HG03097 (cell line): Measurements from ENCODE around the gene NHSL1.

Experiments
- ATAC-seq: cut with Tn5 transposase; IDR thresholded peaks from one replicate; pipeline ENCODE4 v1.9.1; 2021; ENCODE audit not compliant: unreplicated experiment, low FRiP score

The NHSL1 gene

DNA sequence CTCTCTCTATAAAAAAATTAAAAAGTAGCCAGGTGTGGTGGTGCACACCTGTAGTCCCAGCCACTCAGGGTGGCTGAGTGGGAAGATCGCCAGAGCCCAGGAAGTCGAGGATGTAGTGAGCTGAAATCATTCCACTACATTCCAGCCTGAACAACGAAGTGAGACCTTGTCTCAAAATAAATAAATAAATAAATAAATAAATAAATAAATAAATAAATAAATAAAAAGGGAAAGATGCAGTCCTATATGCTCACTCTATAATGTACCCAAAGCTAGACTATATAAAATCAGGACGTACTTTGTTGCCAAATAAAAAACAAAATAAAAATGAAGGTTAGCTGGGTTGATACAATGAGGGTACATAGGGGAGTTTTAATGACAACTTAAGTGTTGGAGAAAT is 26.1 kb upstream of the NHSL1 start:
- no peak for ATAC-seq

DNA sequence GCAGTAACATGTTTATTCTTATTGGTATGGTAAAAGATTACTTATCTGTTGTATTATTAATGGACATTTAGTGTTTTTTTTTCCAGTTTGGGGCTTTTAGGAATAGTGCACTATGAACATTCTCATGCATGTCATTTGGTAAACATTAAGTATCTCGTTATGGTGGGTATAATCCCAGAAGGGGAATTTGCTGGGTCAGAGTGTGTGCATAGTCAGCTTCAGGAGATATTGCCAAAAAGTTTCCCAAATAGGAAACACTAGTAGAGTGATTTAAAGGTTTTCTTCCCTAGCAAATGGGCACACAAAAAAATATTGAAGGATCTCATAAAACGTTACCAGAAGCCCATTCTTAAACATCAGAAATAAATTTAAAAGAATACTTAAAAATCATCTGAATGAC is 25.2 kb upstream of the NHSL1 start:
- no peak for ATAC-seq

DNA sequence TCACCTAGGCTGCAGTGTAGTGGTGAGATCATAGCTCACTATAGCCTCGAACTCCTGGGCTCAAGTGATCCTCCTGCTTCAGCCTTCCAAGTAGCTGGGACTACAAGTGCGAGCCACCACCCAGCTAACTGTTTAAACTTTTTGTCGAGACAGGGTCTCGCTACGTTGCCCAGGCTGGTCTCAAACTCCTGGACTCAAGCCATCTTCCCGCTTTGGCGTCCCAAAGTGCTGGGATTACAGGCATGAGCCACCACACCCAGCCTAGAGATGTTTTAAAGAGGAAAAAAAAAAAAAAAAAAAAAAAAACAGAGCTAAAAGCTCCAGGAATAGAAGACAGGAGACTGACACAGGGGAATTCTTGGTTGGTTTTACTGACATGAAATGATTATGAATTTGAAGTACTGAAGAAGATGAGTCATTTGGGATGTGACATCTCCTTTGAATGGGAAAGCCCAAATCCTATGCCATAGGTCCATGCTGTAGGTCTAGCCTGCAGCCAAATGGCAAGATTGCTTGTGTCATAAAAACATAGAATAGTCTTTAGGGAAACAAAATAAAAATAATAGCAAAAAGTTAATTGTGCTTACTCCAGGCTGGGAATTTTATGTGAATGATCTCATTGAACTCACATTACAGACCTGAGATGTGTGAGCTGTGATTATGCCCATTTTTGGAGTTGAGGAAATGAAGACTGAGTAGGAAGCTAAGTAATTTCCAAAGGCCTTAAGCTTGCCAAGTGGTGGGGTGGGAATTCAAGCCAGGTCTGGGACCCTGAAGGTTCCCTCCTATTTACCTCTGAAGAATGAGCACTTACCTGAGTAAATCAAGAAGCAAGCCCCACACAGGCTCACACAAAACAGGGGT is 24.3 kb upstream of the NHSL1 start:
- no peak for ATAC-seq

DNA sequence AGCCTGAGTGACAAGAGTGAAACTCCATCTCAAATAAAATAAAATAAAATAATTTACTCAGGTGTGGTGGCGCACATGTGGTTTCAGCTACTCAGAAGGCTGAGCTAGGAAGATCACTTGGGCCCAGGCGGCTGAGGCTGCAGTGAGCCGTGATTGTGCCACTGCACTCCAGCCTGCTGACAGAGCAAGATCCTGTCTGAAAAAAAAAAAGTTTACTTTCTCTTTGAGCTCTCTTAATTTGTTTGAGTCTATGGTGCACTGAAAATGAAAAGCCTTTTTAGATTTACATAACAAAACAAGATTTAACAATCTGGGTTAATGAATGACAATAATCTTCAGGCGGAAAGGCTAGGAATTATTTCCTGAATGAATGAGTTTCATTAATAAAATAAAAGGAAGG is 23.3 kb upstream of the NHSL1 start:
- ATAC-seq = no peak

DNA sequence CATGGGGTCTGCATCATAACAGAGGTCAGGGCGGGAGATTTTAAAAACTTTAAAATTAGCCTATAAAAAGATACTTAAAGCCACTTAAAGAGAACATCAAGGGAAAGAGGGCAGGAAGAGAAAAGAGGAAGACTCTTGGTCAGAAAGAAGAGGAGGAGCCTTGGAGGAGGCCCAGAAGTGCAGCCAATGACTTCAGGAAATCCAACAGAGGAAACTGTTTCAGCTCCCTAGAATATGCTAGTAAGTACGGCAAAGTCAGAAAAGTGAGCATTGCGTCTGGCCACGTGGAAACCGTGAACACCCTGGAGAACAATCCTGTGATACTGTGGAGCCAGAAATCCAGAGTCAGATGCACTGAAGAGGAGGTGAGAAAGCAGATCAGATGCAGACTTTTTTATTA is 22.5 kb upstream of the NHSL1 start:
- ATAC-seq = no peak

DNA sequence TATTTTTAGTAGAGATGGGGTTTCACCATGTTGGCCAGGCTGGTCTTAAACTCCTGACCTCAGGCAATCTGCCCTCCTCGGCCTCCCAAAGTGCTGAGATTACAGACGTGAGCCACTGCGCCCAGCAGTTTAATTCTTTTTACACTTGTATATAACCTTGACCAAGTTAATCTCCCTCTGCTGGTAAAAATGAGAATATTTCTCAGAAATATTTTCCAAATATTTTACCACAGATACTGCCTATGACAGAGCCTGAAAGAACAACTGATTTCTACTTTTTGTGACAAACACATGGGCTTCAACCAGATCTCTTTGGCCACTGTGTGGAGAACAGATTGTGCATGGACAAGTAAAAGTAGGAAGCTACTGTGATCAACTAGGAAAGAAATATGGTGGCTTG is 21.2 kb upstream of the NHSL1 start:
- ATAC-seq = no peak

DNA sequence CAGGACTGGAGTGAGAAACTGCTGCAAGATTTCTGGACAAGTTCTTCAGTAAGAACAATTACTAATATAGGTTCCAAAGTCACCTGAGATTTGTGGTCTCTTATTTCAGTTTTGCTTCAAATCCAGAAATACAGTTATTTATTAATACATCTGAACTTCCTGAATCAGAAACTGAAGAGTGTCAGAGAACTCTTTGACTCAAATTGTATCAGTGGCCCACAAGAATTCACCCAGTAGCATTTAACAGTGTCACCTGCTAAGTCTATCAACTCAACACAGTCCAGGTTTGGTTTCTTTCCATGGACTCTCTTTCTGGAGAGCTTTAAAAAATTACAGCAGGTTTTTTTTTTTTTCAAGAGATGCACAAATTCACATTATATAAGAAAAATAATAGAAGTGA is 18.8 kb upstream of the NHSL1 start:
- ATAC-seq = peak; percentile 50

DNA sequence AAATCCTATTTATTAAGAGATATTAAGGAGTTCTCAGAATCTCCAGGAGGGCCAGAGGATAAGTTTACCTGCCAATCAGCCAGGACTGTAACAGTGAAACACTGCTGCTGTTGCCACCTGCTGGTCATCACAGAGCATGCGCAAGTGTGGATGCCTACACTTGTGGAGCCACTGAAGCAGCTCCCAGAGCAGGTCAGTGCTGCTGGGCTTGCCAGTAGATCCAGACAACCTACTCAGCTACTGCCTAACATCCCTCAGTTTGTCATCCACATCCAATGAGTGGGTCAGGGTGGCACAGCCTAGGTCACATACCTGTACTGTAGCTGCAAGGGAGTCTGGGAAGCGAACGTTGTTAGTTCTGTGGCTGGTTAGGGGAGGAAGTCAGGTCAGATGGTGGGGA is 18.3 kb upstream of the NHSL1 start:
- ATAC-seq = peak; percentile 84

DNA sequence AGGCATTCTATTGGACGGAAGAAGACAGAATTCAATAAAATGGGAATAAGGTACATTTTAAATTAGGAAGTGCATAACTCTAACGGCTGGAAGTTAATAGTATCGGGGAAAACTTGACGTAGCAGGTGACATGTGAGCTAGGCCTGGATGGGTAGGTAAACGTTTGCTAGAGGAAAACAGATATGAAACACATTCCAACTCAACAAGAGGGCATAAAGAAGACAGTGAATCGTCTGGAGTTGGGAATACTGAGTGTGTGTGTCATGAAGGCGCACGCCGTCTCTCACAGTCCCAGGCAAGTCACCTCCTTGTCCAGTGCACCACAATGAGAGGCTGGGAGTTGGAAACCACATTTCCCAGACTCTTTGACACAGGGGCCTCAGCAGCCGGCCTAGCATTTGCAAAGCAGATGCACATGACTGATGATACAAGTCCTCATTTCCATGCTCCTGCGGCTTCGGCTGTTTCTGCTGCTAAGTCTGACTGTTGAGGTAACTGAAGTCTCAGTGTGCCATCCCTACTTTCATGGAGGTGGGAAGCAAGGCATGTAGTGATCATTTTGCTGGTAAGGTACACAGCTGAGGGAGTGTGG is 16.5 kb upstream of the NHSL1 start:
- no peak for ATAC-seq

DNA sequence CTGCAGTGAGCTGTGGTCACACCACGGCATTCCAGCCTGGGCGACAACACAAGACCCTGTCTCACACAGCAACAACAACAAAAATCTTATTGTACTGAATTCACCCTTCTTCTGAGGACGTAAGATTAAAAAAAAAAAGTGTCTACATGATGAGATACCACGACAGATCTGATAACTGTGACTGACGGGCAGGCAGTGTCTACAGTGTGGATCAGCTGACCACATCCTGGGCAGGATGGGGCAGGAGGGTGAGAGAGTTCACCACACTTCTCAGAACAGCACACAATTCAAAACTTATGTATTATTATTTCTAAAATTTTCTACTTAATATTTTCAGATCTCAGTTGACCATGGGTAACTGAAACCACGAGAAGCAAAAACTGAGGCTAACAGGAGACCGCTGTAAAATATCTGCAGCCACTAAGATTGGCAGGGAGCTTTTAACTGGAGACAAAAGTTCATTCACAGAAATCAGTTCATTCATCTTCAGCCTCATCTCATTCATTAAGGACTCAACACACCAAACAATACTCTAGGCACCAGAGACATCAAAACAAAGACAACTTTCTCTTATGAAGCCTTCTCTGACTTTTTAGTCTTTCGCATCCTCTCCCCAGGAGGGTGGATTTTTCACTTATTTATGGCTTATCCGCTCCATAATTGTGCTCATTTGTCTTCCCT is 15.7 kb upstream of the NHSL1 start:
- ATAC-seq = no peak

DNA sequence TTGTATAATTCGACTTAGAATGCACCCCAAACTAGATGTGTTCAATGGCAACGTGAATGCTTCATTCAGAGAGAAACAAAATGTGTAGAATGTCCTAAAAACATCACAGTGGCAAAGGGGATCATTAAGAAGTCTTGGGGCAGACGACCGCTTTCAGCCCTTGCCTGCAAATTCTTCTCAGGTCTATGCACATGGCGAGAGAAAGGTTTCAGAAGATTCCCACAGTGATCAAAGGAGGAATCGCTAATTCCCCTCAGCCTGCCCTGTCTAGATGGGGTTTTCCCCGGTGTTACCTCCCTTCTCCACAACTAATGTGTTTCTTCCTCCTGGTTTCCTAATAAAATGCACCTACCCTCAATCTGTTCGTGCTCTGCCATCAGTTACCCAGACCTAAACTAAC is 13.3 kb upstream of the NHSL1 start:
- no peak for ATAC-seq

DNA sequence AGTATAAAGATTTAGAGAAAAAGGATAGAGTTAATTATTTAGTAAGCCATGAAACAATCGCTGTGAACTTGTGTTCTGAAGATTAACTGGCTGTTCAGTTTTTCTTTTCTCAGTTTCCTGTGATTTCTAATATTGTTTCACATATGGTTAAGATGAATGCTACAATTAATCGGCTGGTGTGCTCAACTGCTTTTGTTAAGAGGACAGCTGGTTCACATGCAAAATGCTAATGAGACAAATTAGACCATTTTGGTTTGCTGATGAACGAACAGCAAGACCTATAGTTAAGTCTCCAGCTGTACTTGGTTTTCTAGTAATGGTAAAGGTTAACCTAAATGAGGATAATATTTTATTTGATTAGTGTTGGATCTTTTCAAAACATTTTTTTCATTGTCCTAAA is 10.8 kb upstream of the NHSL1 start:
- ATAC-seq = no peak

DNA sequence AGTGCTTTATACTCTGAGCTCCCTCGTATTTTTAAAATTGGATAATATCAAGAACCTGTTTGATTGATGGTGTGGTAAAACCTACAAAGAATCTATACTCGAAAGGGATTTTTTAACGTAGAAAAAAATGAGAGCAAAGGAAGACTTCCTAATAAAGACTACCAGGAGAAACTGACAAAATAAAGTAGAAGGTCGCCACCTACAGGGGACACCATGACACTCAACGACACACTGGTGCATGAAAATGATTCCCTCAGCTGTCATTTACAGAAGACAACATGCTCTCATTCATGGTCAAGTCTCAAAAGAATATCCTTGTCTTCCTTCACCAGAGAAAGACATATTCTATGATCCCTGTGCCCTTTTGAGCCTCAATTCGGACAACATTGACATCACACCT is 10.1 kb upstream of the NHSL1 start:
- no peak for ATAC-seq

DNA sequence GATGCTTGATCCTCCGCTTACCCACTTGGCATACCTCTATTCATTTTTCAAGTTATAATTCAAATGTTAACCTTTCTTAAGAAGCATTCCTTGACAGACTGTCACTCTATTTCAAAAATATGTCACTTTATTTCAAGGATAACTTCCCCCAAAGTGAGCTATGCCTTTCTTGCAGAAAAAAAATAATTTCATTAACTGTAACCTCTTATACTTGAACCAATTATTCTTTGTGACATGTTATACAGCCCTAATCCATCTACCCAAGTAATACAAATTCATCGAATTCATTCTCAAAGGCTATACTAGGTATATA is 9.3 kb upstream of the NHSL1 start:
- no peak for ATAC-seq

DNA sequence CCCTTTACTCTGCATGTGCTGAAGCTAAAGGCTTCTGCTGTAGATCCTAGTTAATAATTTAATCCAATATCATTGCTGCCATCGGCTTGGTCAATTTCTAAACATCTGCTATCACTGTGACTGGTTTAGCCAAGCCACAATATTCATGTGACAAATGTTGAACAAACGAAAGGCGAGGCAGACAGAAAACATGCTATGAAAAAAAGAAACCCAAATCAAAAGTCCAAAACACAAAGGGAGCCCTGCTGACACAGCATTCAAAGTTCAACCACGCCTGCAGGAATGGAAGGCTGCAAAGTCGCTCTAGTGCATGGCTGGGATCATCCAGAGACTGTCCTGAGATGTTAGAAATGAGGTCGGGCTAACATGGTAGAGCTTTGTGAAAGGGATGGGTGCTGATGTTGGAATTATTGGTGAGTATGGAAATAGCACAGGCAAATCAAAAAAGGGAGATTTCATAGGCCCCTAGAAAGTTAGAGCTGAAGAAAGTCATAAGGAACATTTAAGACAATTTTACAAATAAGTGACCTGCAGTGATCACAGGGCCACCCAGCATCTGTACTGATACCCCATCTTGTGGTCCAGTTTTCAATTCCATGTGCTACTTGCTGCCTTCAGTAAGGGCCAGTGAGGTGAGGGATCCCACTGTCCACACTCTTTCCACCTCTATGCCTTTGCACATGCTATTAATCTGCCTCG is 8.8 kb upstream of the NHSL1 start:
- ATAC-seq = no peak

DNA sequence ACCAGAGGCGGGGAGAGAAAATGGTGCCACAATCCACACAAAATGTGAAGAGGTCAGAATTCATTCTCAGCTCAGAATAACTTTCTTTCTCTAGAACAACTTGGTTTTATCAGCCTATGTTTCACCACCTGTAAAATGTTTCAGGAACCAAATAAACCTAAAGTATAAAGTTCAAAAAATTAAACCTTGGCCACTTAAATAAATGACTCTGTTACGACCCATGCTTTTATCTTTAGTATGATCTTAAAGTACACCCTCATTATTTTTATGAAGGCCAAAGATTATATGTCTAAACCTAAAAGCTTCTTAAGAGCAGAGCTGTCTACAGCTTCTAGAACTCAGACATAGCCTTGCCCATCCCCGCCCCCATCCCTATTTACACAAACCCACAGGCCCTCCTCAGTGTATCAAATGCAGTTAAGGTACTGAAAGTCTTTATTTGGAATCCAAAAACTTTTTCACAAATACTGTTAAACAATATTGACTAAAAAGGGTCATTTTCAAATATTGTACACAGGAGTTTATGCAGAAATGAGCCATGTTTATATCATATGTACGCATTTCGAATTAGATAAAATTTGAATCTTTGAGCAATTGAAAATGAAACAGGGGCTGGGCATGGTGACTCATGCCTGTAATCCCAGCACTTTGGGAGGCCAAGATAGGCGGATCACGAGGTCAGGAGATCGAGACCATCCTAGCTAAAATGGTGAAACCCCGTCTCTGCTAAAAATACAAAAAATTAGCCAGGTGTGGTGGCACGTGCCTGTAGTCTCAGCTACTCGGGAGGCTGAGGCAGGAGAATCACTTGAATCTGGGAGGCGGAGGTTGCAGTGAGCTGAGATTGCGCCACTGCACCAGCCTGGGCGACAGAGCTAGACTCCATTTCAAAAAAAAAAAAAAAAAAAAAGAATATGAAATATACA is 5.7 kb upstream of the NHSL1 start:
- no peak for ATAC-seq

DNA sequence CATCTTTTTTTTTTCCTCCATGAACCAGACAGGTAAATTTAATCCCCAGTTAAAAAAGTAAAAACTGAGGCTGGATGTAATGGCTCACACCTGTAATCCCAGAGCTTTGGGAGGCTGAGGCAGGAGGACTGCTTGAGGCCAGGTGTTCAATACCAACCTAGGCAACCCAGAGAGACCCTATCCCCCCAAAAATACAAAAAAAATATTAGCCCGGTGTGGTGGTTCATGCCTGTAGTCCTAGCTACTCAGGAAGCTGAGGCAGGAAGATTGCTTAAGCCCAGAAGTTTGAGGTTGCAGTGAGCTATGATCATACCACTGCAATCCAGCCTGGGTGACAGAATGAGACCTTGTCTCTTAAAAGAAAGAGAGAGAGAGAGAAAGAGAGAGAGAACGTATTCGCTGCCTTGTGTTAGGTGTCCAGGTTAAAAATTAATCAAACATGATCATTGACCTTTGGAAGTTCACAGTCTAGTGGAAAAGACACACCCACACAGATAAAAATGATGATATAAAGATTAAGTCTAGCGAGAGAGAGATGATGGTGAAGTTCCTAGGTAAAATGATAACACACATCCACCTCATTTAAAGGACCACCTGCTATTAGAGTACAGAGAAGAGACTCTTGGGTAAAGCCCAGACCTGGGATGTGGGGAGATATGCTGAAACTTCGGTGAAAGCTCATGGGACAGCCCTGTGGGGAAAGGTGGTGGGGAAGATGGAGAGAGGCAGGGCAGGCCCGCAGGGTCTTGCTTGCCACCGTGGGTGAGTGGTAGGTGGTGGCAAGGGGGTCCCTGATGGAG is 4.8 kb upstream of the NHSL1 start:
- ATAC-seq = no peak

DNA sequence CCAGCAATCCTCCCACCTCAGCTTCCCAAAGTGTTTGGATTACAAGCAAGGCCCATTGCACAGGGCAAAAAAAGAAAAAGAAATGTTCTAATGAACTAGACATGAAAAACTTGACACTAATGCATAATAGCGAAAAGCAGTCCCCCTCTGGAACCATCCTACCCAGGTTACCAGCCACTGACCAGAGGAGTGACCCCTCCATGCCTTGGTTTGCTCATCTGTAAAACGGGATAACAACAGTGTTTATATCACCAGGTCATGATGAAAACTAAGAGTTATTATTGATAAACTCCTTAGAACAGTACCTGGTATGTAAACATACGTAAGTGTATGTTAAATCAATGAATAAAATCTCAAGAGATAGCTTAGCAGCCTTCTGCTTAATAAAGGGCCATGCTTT is 3.3 kb upstream of the NHSL1 start:
- no peak for ATAC-seq

DNA sequence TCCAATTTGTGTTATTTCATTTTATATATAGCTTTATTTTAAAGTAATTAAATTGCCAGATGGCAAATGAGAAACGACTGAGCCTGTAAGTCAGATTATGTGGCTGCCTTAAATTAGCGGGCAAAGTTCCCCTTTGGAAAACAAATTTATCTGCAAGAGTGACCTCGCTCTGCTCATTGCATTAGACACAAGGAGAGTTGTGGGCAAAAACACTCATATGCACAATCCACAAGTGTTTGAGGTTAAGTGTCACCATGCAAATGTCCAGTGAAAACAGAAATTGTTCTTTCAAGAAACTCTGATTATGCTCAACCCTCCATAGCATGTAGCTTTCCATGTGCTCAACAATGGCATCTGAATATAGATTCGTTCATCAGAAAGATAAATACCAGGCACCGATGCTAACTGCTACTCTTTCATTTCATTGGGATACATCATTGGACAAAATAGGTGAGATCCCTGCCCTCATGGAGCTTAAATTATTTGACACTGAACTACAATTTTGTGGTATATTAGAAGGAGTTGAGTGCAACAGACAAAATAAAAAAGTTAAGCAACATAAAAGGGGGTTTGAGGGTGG is 1.7 kb upstream of the NHSL1 start:
- ATAC-seq = no peak
